SU-DHL-6 (cell line): ENCODE measurements around the gene FSIP1.

ENCODE experiments used
- H2AFZ ChIP-seq: fragments of 200-600 bp; sonication (generic); 2 replicates; pipeline ENCODE4 v1.6.1; 2014; ENCODE audit warnings: low read depth, mild to moderate bottlenecking, moderate library complexity, mixed read lengths, antibody characterized with exemption, low read length; ENCODE audit not compliant: severe bottlenecking
- H3F3A ChIP-seq: fragments of 200-600 bp; shearing (Covaris generic); 2 replicates; pipeline ENCODE4 v1.6.0; 2016; ENCODE audit warnings: antibody characterized with exemption, mild to moderate bottlenecking; ENCODE audit not compliant: insufficient read depth
- H3K27ac ChIP-seq: fragments of 200-600 bp; sonication (generic); 2 replicates; pipeline ENCODE4 v1.5.1; 2016; ENCODE audit warnings: low read depth, mild to moderate bottlenecking, low read length, moderate library complexity, mixed read lengths
- H3K27me3 ChIP-seq: fragments of 200-600 bp; sonication (generic), shearing (Covaris generic); 2 replicates; pipeline ENCODE4 v1.6.0; 2014; ENCODE audit warnings: mild to moderate bottlenecking, low read length
- H3K36me3 ChIP-seq: fragments of 200-600 bp; sonication (generic); 2 replicates; pipeline ENCODE4 v1.6.1; 2014; ENCODE audit warnings: mild to moderate bottlenecking, low read length, mixed read lengths
- H3K4me2 ChIP-seq: fragments of 300-600, 200-600 bp; shearing (Covaris generic), sonication (generic); 2 replicates; pipeline ENCODE4 v1.6.0; 2014; ENCODE audit warnings: low read length, low read depth, mild to moderate bottlenecking; ENCODE audit not compliant: poor library complexity, severe bottlenecking
- H3K4me3 ChIP-seq: fragments of 200-600 bp; sonication (generic); 2 replicates; pipeline ENCODE4 v1.5.1; 2014; ENCODE audit warnings: antibody characterized with exemption, low read length, mild to moderate bottlenecking, mixed read lengths; ENCODE audit not compliant: insufficient read depth, poor library complexity, severe bottlenecking
- H3K79me2 ChIP-seq: fragments of 200-600 bp; sonication (generic); 2 replicates; pipeline ENCODE4 v1.6.1; 2014; ENCODE audit warnings: mild to moderate bottlenecking, low read length, moderate library complexity; ENCODE audit not compliant: insufficient read depth
- H3K9ac ChIP-seq: fragments of 200-600 bp; sonication (generic); 2 replicates; pipeline ENCODE4 v1.7.0; 2014; ENCODE audit warnings: mild to moderate bottlenecking, low read length
- H3K9me2 ChIP-seq: fragments of 200-600 bp; sonication (generic); replicated peaks from 2 replicates; pipeline ENCODE4 v1.6.1; 2014; ENCODE audit warnings: low read length; ENCODE audit not compliant: insufficient read depth
- H3K9me3 ChIP-seq: fragments of 200-600 bp; sonication (generic); 2 replicates; pipeline ENCODE4 v1.6.1; 2014; ENCODE audit warnings: low read length, mixed read lengths; ENCODE audit not compliant: insufficient read depth
- H4K20me1 ChIP-seq: fragments of 200-600 bp; sonication (generic); 2 replicates; pipeline ENCODE4 v1.6.1; 2014; ENCODE audit warnings: low read depth, mild to moderate bottlenecking, antibody characterized with exemption, low read length, moderate library complexity, mixed read lengths
- EZH2phosphoT487 ChIP-seq: fragments of 200-600 bp; sonication (generic), shearing (Covaris generic); conservative IDR thresholded peaks from 2 replicates; pipeline ENCODE4 v1.6.1; 2018; ENCODE audit warnings: mild to moderate bottlenecking, antibody characterized with exemption, low read length, moderate library complexity, mixed read lengths
- TF ChIP-seq, protein P1 (sequence below): fragments of 200-600 bp; sonication (generic); IDR thresholded peaks from one replicate; pipeline ENCODE4 v1.5.1; 2017; ENCODE audit warnings: antibody characterized with exemption, mild to moderate bottlenecking, low read length, moderate library complexity; ENCODE audit not compliant: insufficient read depth, poor library complexity, severe bottlenecking

FSIP1 gene

DNA sequence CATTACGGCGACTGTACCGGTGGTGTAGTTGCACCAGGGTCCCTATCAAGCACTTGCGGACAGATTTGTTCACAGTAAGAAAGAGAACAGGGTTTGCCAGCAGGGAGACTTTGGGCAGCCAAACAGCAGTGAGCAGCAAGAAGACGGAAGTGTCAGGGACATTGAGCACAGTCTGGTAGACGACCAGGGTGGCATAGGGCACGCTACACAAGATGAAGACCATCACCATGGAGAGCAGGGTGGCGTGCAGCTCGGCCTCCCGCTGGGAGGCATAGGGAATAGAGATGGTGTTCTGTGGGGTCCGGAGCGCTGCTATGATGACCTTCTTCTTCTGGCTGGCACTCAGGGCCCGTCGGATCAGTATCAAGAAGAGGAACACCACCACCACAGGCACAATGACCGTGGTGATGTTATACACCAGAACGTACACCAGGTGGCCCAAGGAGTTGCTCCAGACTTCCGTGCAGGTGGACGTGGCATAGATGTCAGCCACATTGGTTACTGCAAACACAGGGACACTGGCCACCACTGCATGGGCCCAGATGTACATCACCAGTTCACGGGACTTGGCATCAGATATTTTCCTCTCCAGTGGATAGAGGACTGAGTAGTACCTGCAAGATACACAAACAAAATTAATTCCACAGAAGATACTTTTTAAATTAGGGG is 19.1 kb upstream of the FSIP1 start:
- Histone ChIP-seq H3K36me3 (no peaks in the 10 kb centered on the region), H2AFZ (no peak overlapping the region)

DNA sequence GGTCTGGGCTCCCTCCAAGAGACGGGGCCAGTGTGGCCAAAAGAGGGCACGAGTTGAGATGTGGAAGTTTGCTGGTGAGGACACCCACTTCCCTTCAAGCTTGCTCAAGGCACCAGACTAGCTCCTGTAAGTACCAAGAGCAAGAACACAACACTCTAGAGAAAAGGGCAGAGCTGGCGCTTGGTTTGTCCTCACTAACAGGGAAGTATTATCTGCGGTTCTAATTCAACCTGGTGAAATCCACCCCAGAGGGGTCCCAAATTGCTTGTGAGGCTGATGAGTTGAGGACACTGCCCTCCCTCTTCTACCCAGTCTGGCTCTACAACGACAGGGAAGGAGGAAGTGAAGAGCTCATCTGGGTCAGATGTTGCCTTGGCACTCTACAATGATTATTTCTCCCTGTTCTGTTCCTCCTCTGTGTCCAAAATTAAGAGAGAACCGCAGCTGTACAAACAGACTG is 16.9 kb upstream of the FSIP1 start:
- no peaks in the 10 kb centered on the region for H3K9me2 ChIP-seq
- TF ChIP-seq, protein P1, sequence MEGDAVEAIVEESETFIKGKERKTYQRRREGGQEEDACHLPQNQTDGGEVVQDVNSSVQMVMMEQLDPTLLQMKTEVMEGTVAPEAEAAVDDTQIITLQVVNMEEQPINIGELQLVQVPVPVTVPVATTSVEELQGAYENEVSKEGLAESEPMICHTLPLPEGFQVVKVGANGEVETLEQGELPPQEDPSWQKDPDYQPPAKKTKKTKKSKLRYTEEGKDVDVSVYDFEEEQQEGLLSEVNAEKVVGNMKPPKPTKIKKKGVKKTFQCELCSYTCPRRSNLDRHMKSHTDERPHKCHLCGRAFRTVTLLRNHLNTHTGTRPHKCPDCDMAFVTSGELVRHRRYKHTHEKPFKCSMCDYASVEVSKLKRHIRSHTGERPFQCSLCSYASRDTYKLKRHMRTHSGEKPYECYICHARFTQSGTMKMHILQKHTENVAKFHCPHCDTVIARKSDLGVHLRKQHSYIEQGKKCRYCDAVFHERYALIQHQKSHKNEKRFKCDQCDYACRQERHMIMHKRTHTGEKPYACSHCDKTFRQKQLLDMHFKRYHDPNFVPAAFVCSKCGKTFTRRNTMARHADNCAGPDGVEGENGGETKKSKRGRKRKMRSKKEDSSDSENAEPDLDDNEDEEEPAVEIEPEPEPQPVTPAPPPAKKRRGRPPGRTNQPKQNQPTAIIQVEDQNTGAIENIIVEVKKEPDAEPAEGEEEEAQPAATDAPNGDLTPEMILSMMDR: no peak
- no peak for TF ChIP-seq EZH2phosphoT487
- H3K27me3 ChIP-seq: no peaks in the 10 kb centered on the region
- H3K79me2 ChIP-seq: no peaks in the 10 kb centered on the region
- H3K9me3 ChIP-seq: no peaks in the 10 kb centered on the region
- no peak overlapping the region for H3K9ac ChIP-seq
- H3K4me3 ChIP-seq: no peak overlapping the region
- H2AFZ ChIP-seq: no peak overlapping the region
- H3K4me2 ChIP-seq: no peak overlapping the region
- no peaks in the 10 kb centered on the region for H3K36me3 ChIP-seq
- no peaks in the 10 kb centered on the region for H4K20me1 ChIP-seq
- H3F3A ChIP-seq: no peaks in the 10 kb centered on the region
- H3K27ac ChIP-seq: no peak overlapping the region

More for the DNA sequence above, 19.1 kb upstream of the FSIP1 start:
- Histone ChIP-seq H4K20me1 (no peaks in the 10 kb centered on the region), H3K4me2 (no peak overlapping the region), H3K9me2 (no peaks in the 10 kb centered on the region), H3K27ac (no peak overlapping the region), H3K9ac (no peak overlapping the region), H3K27me3 (no peaks in the 10 kb centered on the region), H3K9me3 (no peaks in the 10 kb centered on the region), H3K79me2 (no peaks in the 10 kb centered on the region), H3F3A (no peaks in the 10 kb centered on the region), H3K4me3 (no peak overlapping the region)
- TF ChIP-seq, protein P1: peak; percentile 30
- no peak for TF ChIP-seq EZH2phosphoT487

DNA sequence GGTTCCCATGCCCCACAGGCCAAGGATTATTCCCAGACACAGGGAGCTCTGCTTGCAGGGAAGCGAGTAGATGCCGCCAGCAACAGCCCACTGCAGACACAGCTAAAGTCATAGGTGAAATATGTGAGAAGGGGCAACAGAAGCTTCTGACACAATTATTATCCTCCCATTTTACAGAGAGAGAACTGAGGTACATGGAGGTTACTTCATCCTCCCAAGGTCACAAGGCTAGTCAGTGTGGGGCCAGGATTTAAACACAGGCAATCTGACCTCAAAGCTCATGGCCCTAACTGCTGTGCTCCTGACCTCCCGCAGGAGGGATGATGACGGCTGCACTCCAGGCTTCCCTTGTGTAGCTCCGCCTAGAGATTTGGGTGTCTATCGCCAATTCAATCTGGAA is 15.7 kb upstream of the FSIP1 start:
- Histone ChIP-seq H3K9me2 (no peaks in the 10 kb centered on the region), H3K4me3 (no peak overlapping the region), H3K27me3 (no peaks in the 10 kb centered on the region), H3K9ac (no peak overlapping the region), H2AFZ (no peak overlapping the region), H3K79me2 (no peaks in the 10 kb centered on the region), H4K20me1 (no peaks in the 10 kb centered on the region), H3F3A (no peaks in the 10 kb centered on the region), H3K9me3 (no peaks in the 10 kb centered on the region), H3K27ac (no peak overlapping the region), H3K36me3 (no peaks in the 10 kb centered on the region), H3K4me2 (no peak overlapping the region)
- TF ChIP-seq, protein P1: no peak
- TF ChIP-seq EZH2phosphoT487: no peak
